HG02852 (cell line): ENCODE data around the gene ZFR.

ENCODE experiments used
- ATAC-seq: cut with Tn5 transposase; IDR thresholded peaks from one replicate; pipeline ENCODE4 v1.9.1; 2021; ENCODE audit warnings: mild to moderate bottlenecking, moderate library complexity; ENCODE audit not compliant: unreplicated experiment

ZFR gene

GRCh38 chr5:32365623-32366022 lies 78.9 kb downstream of the ZFR start:
- ATAC-seq = no peak

- no peak for ATAC-seq
These were observed 81.5 kb downstream of the ZFR start for GRCh38 chr5:32363030-32363429.

DNA sequence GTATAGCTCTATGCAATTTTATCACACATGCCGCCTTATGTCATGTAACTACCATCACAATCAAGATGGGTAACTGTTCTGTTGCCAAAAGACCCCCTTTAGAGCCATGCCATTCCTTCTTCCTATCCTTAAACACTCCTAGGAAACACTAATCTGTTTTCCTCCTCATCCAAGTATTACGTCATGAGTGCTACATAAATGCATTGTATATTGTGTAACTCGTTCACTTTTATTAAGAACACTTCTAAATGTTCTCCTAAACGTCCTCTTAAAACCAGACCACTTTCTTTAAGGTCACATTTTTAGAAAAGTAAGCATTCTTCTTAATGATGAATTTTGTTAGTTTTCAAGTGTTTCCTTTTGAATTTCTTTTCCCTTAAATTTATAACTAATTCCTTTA lies 82.0 kb downstream of the ZFR start:
- ATAC-seq = no peak

DNA sequence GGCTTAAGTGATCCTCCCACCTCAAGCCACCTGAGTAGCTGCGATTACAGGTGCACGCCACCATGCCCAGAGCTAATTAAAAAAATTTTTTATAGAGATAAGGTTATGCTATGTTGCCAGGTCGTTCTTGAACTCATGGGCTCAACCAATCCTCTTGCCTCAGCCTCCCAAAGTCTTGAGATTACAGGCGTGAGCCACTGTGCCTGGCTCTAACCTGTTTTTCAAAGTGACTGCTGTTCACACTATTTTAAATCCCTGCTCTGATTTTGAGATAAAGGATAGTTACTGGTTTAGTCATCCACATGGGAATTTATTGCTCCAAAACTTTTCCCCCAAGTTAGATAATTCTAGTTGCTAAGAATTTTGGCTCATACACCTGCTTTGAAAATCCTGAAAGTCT lies 83.6 kb downstream of the ZFR start:
- ATAC-seq = no peak

- ATAC-seq = no peak
These were observed 85.9 kb downstream of the ZFR start for GRCh38 chr5:32358611-32359010.

DNA sequence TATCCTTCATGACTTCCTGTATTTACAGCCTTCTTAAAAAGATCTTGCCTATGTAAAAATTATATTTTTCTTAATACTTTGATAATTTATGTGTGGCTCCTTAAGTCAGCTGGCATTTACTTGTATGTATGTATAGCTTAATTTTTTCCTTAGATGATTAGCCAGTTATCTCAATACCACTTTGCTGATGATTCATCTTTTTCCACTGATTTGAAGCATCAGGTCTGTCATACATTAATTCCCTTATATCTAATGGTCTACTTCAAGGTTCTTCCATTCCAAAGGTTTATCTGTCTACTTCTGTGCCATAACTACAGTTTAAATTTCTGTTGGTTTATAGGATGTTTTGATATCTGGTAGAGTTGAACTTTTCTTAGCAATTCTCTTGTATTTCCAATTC lies 86.9 kb downstream of the ZFR start:
- ATAC-seq = no peak

GRCh38 chr5:32355686-32356085 lies 88.9 kb downstream of the ZFR start:
- no peak for ATAC-seq

- no peak for ATAC-seq
These were observed 91.1 kb downstream of the ZFR start for GRCh38 chr5:32353420-32353819.

GRCh38 chr5:32352685-32353084 lies 91.9 kb downstream of the ZFR start:
- ATAC-seq = no peak

DNA sequence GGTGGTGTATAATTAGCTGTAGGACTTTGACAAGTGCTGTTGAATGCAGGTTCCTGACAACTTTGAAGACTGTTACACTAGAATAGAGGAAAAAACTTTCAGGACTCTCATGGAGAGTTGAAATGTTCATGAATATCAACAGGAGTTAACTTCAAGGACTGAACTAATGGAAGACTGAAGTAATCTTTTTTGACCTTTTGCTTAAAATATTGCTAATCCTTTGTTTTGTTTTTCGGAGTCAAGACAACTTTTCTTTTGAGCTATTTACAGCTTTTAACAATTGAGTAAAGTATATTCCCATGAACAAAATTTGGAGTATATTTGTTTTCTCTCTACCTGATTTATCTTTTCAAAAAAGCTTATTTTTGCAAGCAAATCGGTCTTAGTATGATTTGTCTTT lies 97.7 kb downstream of the ZFR start:
- ATAC-seq = no peak

GRCh38 chr5:32343058-32343672 lies 101.4 kb downstream of the ZFR start:
- ATAC-seq = no peak

- ATAC-seq = no peak
These were observed 101.9 kb downstream of the ZFR start for GRCh38 chr5:32342656-32343055.

DNA sequence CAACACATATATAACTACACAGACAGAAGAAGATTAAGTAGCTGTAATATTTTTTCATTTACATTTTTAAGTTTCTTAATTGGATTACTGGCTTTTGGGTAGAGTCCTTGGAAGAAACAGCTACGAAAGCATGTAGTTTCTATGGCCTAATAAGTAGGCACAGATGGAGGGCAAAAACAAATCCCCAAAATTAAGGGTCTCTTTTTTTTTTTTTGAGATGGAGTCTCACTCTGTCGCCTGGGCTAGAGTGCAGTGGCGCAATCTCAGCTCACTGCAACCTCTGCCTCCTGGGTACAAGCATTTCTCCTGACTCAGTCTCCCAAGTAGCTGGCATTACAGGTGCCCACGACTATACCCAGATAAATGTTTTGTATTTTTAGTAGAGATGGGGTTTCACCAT lies 104.7 kb downstream of the ZFR start:
- no peak for ATAC-seq

DNA sequence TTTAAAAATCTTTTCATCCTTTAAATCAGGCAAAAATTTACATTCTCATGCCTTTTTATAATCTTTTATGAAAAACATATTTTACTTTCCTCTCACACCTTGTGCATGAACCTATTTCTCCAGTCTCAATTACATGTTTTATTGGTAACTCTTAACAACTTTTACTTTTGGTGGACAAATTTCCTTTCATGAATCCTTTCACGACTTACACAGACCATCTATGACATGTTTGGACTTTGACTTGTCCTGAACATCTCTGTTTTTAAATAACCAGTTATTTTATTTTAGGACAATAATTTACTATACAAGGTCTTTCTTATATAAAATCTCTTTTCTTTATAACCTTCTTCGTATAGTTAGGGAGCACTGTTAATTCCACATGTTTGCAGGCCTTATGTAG lies 105.3 kb downstream of the ZFR start:
- ATAC-seq = no peak

DNA sequence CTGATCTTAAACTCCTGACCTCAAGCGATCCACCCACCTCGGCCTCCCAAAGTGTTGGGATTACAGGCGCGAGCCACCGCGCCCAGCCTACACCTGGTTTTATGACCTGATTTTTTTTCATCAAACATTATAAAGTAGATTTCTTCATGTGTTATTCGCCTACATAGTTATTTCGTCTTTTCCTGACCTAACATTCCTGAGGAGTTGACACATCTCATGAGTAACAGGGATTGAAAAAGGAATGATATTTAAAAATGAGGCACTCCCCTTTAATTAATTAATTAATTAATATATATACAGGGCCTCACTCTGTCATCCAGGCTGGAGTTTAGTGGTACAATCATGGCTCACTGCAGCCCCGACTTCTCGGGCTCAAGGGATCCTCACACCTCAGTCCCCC lies 111.6 kb downstream of the ZFR start:
- no peak for ATAC-seq

- no peak for ATAC-seq
These were observed 112.2 kb downstream of the ZFR start for GRCh38 chr5:32332361-32332760.

- ATAC-seq = no peak
These were observed 112.6 kb downstream of the ZFR start for GRCh38 chr5:32331935-32332274.

GRCh38 chr5:32331217-32331934 lies 113.2 kb downstream of the ZFR start:
- no peak for ATAC-seq

- ATAC-seq = no peak
These were observed 114.2 kb downstream of the ZFR start for GRCh38 chr5:32330126-32330971.

DNA sequence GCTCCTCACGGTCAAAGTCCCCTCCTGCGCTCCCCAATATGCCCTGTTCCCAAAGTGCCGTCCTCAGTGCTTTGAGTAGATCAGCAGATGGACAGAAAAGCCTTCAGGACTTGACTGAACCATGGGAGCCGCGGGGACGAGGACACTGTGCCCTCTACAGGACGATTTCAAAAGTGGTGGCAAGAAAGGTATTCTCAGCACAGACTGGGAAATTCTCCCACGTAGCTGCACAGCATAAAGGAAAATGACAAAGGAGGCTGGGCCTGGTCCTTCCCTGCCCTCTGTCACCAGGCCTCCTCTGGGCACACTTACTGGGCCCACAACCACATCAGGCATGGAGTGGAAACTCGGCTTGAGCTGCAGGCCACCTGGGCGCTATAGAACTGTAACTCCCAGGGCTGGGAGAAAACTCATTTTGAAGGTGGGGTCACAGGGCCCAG lies 115.1 kb downstream of the ZFR start:
- peak; percentile 75 for ATAC-seq

DNA sequence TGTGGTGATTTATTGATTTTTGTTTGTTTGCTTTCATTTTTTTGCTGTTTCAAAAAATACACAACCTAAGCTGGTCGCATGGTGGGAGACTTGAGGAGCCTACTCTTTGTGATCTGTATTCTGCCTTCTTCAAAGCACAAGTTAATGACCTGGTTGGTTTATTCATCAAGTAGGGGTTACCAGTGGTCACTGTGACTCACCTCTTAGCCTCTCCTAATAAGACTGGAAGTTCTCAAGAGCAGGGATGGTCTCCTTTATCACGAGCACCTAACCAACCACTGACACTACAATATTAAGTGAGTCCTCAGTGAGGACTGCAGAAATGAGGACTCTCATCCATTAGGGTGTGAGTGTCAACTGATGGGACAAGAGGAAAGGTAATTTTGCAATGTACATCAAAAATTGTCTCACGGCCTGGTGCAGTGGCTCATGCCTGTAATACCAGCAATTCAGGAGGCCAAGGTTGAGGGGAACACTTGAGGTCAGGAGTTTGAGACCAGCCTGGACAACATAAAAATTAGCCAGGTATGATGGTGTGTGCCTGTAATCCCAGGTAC lies 118.2 kb downstream of the ZFR start:
- no peak for ATAC-seq

GRCh38 chr5:32325616-32326015 lies 118.9 kb downstream of the ZFR start:
- ATAC-seq = no peak
